ENCODE results near the gene TMEM82. TPM values are rescaled to one million over a fixed set of nuclear protein-coding genes. Genes with fewer than 3 reads are reported as not detected.

The TMEM82 gene
- total RNA-seq, 2 experiments from 2014 or later: not detected

GRCh38 chr1:15734296-15734695 is 8.0 kb upstream of the TMEM82 start:
- Mint-ChIP-seq H3K27ac (no peak overlapping the region), H3K9me3 (ENCODE audit: low read depth) (no peaks in the 10 kb centered on the region), H3K27me3 (no peaks in the 10 kb centered on the region), H3K4me3 (no peak overlapping the region), H3K36me3 (no peaks in the 10 kb centered on the region), H3K4me1 (no peaks in the 10 kb centered on the region)
- DNase-seq (no peak), ATAC-seq (no peak)
- CTCF ChIA-PET: no interaction called here

GRCh38 chr1:15734901-15735300 is 7.4 kb upstream of the TMEM82 start:
- H3K4me3 Mint-ChIP-seq: no peak overlapping the region
- H3K9me3 Mint-ChIP-seq (ENCODE audit: low read depth): no peaks in the 10 kb centered on the region
- no peak overlapping the region for H3K27ac Mint-ChIP-seq
- CTCF ChIA-PET: no interaction called here
- H3K36me3 Mint-ChIP-seq: no peaks in the 10 kb centered on the region
- no peaks in the 10 kb centered on the region for H3K4me1 Mint-ChIP-seq
- ATAC-seq (no peak), DNase-seq (no peak)
- H3K27me3 Mint-ChIP-seq: no peaks in the 10 kb centered on the region

GRCh38 chr1:15735304-15736037 is 6.8 kb upstream of the TMEM82 start:
- ATAC-seq (no peak), DNase-seq (no peak)
- no peaks in the 10 kb centered on the region for H3K36me3 Mint-ChIP-seq
- H3K27me3 Mint-ChIP-seq: no peaks in the 10 kb centered on the region
- no peak overlapping the region for H3K27ac Mint-ChIP-seq
- CTCF ChIA-PET: no interaction called here
- H3K4me3 Mint-ChIP-seq: no peak overlapping the region
- H3K4me1 Mint-ChIP-seq: no peaks in the 10 kb centered on the region
- H3K9me3 Mint-ChIP-seq (ENCODE audit: low read depth): no peaks in the 10 kb centered on the region

- Mint-ChIP-seq H3K36me3 (no peaks in the 10 kb centered on the region), H3K4me3 (no peak within 1 kb of the TSS), H3K9me3 (ENCODE audit: low read depth) (no peaks in the 10 kb centered on the region), H3K4me1 (peaks cover under 1% of the 10 kb centered on the region), H3K27ac (no peak within 1 kb of the TSS), H3K27me3 (no peaks in the 10 kb centered on the region)
- DNase-seq (no peak), ATAC-seq (no peak)
- CTCF ChIA-PET: no interaction called here
Observed at GRCh38 chr1:15736038-15736891, 6.0 kb upstream of the TMEM82 start, which contains the start of gene SLC25A34. Gene SLC25A34 (plus strand): TSS chr1:15736258. CDS start chr1:15736486, 228 bp downstream.

- no peak overlapping the region for H3K4me3 Mint-ChIP-seq
- CTCF ChIA-PET: no interaction called here
- no peak for ATAC-seq
Observed at GRCh38 chr1:15736892-15737261, 5.4 kb upstream of the TMEM82 start.

GRCh38 chr1:15737324-15738319 is 4.7 kb upstream of the TMEM82 start:
- H3K36me3 Mint-ChIP-seq: no peaks in the 10 kb centered on the region
- DNase-seq (no peak), ATAC-seq (no peak)
- H3K27ac Mint-ChIP-seq: no peak overlapping the region
- no peaks in the 10 kb centered on the region for H3K9me3 Mint-ChIP-seq (ENCODE audit: low read depth)
- peaks cover 5% of the 10 kb centered on the region for H3K4me1 Mint-ChIP-seq
- no peak overlapping the region for H3K4me3 Mint-ChIP-seq
- CTCF ChIA-PET: no interaction called here
- no peaks in the 10 kb centered on the region for H3K27me3 Mint-ChIP-seq

More at GRCh38 chr1:15736892-15737261, 5.4 kb upstream of the TMEM82 start:
- Mint-ChIP-seq H3K27ac (no peak overlapping the region), H3K9me3 (ENCODE audit: low read depth) (no peaks in the 10 kb centered on the region), H3K36me3 (no peaks in the 10 kb centered on the region), H3K4me1 (peaks cover 5% of the 10 kb centered on the region), H3K27me3 (no peaks in the 10 kb centered on the region)
- no peak for DNase-seq

- no peaks in the 10 kb centered on the region for H3K27me3 Mint-ChIP-seq
- CTCF ChIA-PET: interaction anchor here (3.1 kb wide), 1 partner anchor 143 kb away, joined by 37 read pairs; no protein-coding TSS in a partner anchor
- no peak for DNase-seq
- no peak for ATAC-seq
- peaks cover 5% of the 10 kb centered on the region for H3K4me1 Mint-ChIP-seq
- no peak overlapping the region for H3K4me3 Mint-ChIP-seq
- no peaks in the 10 kb centered on the region for H3K9me3 Mint-ChIP-seq (ENCODE audit: low read depth)
- no peaks in the 10 kb centered on the region for H3K36me3 Mint-ChIP-seq
- H3K27ac Mint-ChIP-seq: no peak overlapping the region
Observed at GRCh38 chr1:15738416-15739113, 3.7 kb upstream of the TMEM82 start.

- Mint-ChIP-seq H3K27me3 (no peaks in the 10 kb centered on the region), H3K36me3 (no peaks in the 10 kb centered on the region)
- CTCF ChIA-PET: interaction anchor here (3.1 kb wide), 1 partner anchor 144 kb away, joined by 37 read pairs; no protein-coding TSS in a partner anchor
Observed at GRCh38 chr1:15739259-15739658, 3.0 kb upstream of the TMEM82 start.

GRCh38 chr1:15739745-15740144 is 2.6 kb upstream of the TMEM82 start:
- H3K4me3 Mint-ChIP-seq: no peak overlapping the region
- DNase-seq: no peak
- H3K4me1 Mint-ChIP-seq: peaks cover 5% of the 10 kb centered on the region
- no peak overlapping the region for H3K27ac Mint-ChIP-seq
- no peaks in the 10 kb centered on the region for H3K9me3 Mint-ChIP-seq (ENCODE audit: low read depth)
- no peaks in the 10 kb centered on the region for H3K27me3 Mint-ChIP-seq
- CTCF ChIA-PET: interaction anchor here (1.6 to 3.1 kb wide), 2 partner anchors 25 to 145 kb away, joined by 4 to 37 read pairs; no protein-coding TSS in a partner anchor
- ATAC-seq: no peak
- H3K36me3 Mint-ChIP-seq: no peaks in the 10 kb centered on the region

More at GRCh38 chr1:15739259-15739658, 3.0 kb upstream of the TMEM82 start:
- Mint-ChIP-seq H3K9me3 (ENCODE audit: low read depth) (no peaks in the 10 kb centered on the region), H3K4me3 (no peak overlapping the region), H3K4me1 (peaks cover 5% of the 10 kb centered on the region), H3K27ac (no peak overlapping the region)
- DNase-seq (no peak), ATAC-seq (no peak)

- Mint-ChIP-seq H3K4me1 (peaks cover 5% of the 10 kb centered on the region), H3K27ac (no peak overlapping the region), H3K27me3 (no peaks in the 10 kb centered on the region), H3K4me3 (no peak overlapping the region), H3K9me3 (ENCODE audit: low read depth) (no peaks in the 10 kb centered on the region), H3K36me3 (no peaks in the 10 kb centered on the region)
- ATAC-seq (peak; percentile 92), DNase-seq (peak; percentile 83)
- CTCF ChIA-PET: interaction anchor here (0.6 to 3.1 kb wide), 21 partner anchors 9 to 566 kb away, joined by 3 to 37 read pairs (median 3); partner anchors contain the start of gene CASP9
Observed at GRCh38 chr1:15740924-15741850, 1.1 kb upstream of the TMEM82 start.

- peaks cover 5% of the 10 kb centered on the region for H3K4me1 Mint-ChIP-seq
- ATAC-seq (no peak), DNase-seq (no peak)
- no peak overlapping the region for H3K27ac Mint-ChIP-seq
- no peaks in the 10 kb centered on the region for H3K36me3 Mint-ChIP-seq
- CTCF ChIA-PET: no interaction called here
- no peaks in the 10 kb centered on the region for H3K27me3 Mint-ChIP-seq
- H3K9me3 Mint-ChIP-seq (ENCODE audit: low read depth): no peaks in the 10 kb centered on the region
- H3K4me3 Mint-ChIP-seq: no peak overlapping the region
Observed at GRCh38 chr1:15744122-15744679, 1.9 kb downstream of the TMEM82 start.

Measured in activated CD8-positive, alpha-beta memory T cell treated with anti-CD3 and anti-CD28 coated beads, Interleukin-2, amount 10 ng/mL, durations not matched to agents 7 days and 5 days (primary cell).